ENCODE results near the gene SLC23A1. TPM values are rescaled to one million over a fixed set of nuclear protein-coding genes. Genes with fewer than 3 reads are reported as not detected.
A peak's percentile ranks its signal among the peaks of the same experiment; 100 is the strongest.
"Not testable (repeated sequence)": the region's sequence is repeated elsewhere in the genome, so short reads cannot be mapped to it uniquely, and the experiment has no call there.

SLC23A1 gene
- total RNA-seq, 1 donor from 2014 or later: not detected

DNA sequence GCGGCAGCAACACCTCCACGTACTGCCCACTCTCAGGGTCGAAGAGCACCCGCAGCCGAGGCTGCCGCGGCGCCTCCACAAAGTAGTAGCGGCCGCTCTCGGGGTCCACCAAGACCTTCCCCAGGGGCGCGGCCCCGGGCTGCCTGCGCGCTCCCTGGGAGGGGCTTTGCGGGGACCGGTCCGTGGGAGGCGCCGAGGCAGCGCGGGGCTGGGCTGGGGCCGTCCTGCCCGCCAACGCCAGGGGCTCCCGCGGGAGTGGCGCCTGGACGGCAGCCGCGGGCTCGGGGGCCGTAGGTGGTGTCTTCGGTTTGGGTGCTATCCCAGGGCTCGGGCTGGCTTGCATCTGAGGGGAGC is 9.2 kb upstream of the SLC23A1 start:
- no peak for ATAC-seq

GRCh38 chr5:139391570-139392323 is 8.7 kb upstream of the SLC23A1 start:
- ATAC-seq (no peak), DNase-seq (no peak)
- intact Hi-C loops (cut with micrococcal nuclease): no loop called here

More for the DNA sequence above, 9.2 kb upstream of the SLC23A1 start:
- intact Hi-C loops (cut with micrococcal nuclease): no loop called here
- no peak for DNase-seq

- no peak for DNase-seq
Observed at GRCh38 chr5:139390639-139391569, 7.8 kb upstream of the SLC23A1 start.

GRCh38 chr5:139389701-139390638 is 6.9 kb upstream of the SLC23A1 start, which contains the start of gene MZB1:
MZB1 (minus strand) TSS chr5:139389913; CDS start chr5:139389856, 57 bp downstream.
- ATAC-seq (no peak), DNase-seq (no peak)
- intact Hi-C loops (cut with micrococcal nuclease): no loop called here

More at GRCh38 chr5:139390639-139391569, 7.8 kb upstream of the SLC23A1 start:
- intact Hi-C loops (cut with micrococcal nuclease): no loop called here
- ATAC-seq: no peak

- ATAC-seq (peak; percentile 18), DNase-seq (no peak)
- intact Hi-C loops (cut with micrococcal nuclease): no loop called here
Observed at GRCh38 chr5:139388198-139388821, 5.2 kb upstream of the SLC23A1 start.

DNA sequence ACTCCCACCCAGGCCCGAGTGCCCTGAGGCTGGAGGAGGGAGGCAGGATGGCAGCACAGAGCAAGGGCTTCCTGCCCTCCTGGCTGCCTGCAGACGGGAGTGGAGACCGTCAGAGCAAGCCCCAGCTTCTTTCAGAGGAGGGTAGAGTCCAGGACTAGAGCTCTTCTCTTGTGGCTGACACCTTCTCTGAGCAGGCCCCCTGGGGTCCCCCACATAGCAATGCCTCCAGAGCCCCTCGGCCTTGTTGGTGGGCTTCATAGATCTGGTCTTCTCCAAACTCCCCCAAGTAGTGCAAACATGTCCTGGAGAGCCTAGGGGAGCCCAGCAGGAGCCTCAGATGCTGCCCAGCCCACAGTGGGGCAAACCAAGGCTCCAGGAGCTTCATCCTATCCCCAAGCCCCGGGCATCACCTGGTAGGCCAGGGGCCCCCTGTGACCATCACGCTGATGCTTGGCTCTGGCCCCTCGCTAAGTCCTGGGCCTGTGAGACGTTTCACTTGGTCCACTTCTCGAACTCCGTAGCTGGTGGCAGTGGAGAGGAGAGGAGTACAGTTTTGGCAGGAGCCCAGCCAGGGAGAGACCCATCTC is 4.6 kb upstream of the SLC23A1 start:
- ATAC-seq (no peak), DNase-seq (no peak)
- intact Hi-C loops (cut with micrococcal nuclease): no loop called here

- intact Hi-C loops (cut with micrococcal nuclease); ATAC-seq: not testable (repeated sequence)
- peak; percentile 18 for DNase-seq
Observed at GRCh38 chr5:139386956-139387355, 3.9 kb upstream of the SLC23A1 start.

DNA sequence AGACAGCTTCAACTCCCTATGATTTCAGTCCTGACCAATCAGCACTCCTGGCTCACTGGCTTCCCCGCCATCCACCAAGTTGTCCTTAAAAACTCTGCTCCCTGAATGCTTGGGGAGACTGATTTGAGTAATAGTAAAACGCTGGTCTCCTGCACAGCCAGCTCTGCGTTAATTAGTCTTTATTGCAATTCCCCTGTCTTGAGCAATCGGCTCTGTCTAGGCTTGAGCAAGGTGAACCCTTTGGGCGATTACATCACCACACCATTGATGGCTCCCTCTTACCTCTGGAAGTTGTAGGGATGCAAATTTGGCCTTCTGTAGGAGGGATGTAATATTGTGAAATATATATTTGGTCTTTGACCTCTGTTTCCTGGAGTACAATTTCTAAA is 2.9 kb upstream of the SLC23A1 start:
- intact Hi-C loops (cut with micrococcal nuclease): no loop called here
- DNase-seq (no peak), ATAC-seq (no peak)

- DNase-seq (peak; percentile 44), ATAC-seq (peak; percentile 39)
- intact Hi-C loops (cut with micrococcal nuclease): no loop called here
Observed at GRCh38 chr5:139385061-139386049, 2.3 kb upstream of the SLC23A1 start.

- DNase-seq (peak; percentile 17), ATAC-seq (no peak)
- intact Hi-C loops (cut with micrococcal nuclease): no loop called here
Observed at GRCh38 chr5:139384591-139385051, 1.5 kb upstream of the SLC23A1 start.

DNA sequence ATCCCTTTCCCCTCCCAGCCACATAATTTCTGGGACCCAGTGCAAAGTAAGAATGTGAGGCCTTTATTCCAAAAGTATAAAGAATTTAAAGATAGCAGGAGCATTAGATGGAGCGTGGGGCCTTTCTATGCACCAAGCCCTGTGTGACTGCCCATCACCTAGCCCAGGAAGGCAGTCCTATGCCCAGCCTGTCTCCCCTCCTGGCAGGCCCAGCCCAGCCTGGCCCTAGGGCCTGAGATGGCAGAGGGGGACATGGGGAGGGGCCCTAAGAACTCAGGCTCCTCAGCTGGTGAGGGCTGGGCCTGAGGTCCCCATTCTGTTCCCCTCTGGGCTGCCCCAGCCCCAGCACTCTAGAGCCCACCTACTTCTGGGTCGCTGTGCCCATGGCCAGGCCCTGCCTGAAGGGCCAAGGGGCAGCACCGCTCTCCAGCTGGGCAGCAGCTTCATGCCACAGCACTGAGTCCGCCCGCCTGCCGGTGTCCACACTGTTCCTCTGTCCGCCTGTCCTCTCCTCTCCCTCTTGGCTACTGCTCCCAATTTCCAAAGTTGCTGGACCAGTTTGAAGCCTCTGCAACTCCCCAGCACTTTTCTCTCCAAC is 995 bp upstream of the SLC23A1 start:
- DNase-seq: peak; percentile 29
- ATAC-seq: no peak
- intact Hi-C loops (cut with micrococcal nuclease): no loop called here

DNA sequence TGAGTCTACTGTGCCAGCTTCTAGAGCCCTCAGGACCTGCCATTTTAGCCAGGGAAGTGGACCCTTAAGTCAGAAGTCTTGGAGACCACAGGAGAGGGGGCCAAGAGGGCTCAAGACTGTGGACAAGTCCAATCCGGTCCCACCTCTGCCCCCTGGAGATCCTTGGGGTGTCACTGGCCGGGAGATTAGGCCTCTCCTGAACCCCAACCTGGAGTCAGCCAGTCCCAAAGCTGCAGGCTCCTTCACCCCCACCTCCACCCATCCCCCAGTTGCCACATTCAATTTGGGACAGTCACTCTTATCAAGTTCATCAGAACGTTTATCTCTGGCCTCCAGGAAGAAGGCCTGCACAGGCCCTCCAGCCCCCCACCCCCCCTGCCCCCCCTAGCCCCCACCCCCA is 290 bp downstream of the SLC23A1 start:
- intact Hi-C loops (cut with micrococcal nuclease): no loop called here

DNA sequence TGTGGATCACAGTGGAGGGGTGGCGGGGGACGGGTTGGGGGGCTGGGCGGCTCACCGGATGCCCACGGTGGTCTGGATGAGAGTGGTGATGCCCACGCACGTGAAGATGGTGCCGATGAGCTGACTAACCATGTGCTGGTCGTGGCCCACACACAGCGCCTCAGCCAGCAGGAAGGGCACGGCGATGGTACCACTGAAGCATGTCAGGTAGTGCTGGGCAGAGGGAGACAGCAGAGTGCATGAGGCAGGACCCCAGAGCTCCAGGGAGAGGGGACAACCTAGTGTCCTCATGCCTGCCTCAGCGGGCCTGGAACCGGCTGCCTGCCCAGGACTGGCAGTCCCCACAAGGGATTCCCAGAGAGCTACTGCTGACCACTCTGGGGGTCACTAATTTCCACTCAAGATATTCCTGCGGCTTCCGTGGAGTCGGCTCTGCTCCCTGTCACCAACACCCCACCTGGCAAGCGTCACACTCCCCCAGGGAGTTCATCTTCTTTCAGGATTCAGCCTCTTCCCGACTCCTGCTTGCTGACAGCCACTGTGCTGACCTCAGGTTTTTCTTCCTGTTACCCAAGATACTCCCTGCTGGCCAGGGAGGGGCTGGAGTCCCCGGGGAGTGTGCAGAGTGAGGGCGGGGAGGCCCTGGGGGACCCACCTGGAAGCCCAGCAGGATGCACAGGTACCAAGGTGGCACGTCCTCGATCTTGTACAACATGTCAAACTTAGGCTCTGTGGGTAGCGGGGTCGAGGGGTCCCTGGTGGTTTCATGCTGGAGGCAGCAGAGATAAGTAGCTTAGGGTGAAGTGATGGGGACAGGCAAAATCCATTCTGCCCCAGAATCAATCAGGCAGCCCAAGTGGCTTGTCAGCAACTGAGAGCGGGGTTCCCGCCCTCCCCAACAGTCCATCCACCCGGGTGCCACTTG is 998 bp downstream of the SLC23A1 start:
- no peak for ATAC-seq
- DNase-seq: peak; percentile 17

More for the DNA sequence above, 290 bp downstream of the SLC23A1 start:
- DNase-seq: no peak
- no peak for ATAC-seq

DNA sequence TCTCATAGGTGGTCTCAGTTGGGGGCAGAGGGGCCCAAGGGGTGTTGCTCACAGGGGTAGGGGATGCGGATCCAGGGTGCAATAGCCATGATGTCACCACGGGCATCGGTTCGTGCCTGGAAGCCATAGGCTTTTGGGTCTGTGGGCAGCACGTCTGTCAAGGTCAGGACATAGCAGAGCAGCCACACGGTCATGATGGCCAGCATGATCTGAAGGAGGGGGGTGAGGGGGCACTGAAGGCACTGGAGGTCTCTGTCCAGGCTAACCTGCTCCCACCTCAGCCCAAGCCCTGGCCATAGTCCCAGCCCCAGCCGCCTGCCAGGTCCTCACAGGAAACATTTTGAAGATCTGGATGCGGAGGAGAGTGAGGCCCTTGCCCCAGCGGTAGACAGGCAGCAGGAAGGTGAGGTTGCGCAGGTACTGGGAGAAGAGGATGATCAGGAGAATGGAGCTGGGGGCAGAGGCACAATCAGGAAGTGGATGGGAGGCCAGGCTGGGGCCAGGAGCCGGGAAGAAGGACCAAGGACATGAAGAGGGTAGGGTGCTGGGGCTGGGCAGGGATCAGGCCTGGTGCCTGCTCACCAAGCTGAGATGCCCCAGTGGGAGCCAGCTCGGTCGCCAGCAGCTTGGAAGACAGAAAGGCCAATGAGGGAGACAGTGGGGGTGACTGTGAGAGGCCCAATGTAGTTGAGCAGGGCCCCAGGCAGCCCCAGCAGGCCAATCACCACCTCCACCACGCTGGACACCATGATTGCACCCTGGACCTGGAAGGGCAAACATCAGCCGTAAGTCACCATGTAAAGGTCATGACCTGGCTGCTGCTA is 3.3 kb downstream of the SLC23A1 start:
- DNase-seq (no peak), ATAC-seq (no peak)
- intact Hi-C loops (cut with micrococcal nuclease): no loop called here

More for the DNA sequence above, 998 bp downstream of the SLC23A1 start:
- intact Hi-C loops (cut with micrococcal nuclease): no loop called here

GRCh38 chr5:139378941-139379361 is 4.1 kb downstream of the SLC23A1 start:
- DNase-seq: no peak
- intact Hi-C loops (cut with micrococcal nuclease): no loop called here
- ATAC-seq: no peak

All from left ventricle myocardium superior (tissue), 1 donor.